H9 (cell line): Measurements from ENCODE around the gene CD86. TPM values are rescaled to one million over a fixed set of nuclear protein-coding genes. Genes with fewer than 3 reads are reported as not detected.

Experiments used
- DNase-seq: peaks from one replicate; pipeline ENCODE4 v3.0.0-alpha.2; 2017
- H2AFZ ChIP-seq: one replicate; pipeline ENCODE4 v1.6.1; 2013; ENCODE audit warnings: mild to moderate bottlenecking, low read length, control low read depth, moderate library complexity
- H2AK5ac ChIP-seq: 2 replicates; pipeline ENCODE4 v1.6.1; 2013; ENCODE audit warnings: low read length, control low read depth, mixed read lengths; ENCODE audit not compliant: insufficient read length
- H2BK120ac ChIP-seq: one replicate; pipeline ENCODE4 v1.6.1; 2013; ENCODE audit warnings: low read depth, mild to moderate bottlenecking, low read length, control low read depth, inconsistent platforms; ENCODE audit not compliant: poor library complexity, severe bottlenecking
- H2BK12ac ChIP-seq: 2 replicates; pipeline ENCODE4 v1.6.1; 2013; ENCODE audit warnings: low read length, control low read depth, mixed read lengths, low read depth; ENCODE audit not compliant: insufficient read length
- H2BK15ac ChIP-seq: 2 replicates; pipeline ENCODE4 v1.6.1; 2013; ENCODE audit warnings: low read depth, low read length, control low read depth
- H2BK20ac ChIP-seq: one replicate; pipeline ENCODE4 v1.6.1; 2013; ENCODE audit warnings: low read depth, mild to moderate bottlenecking, low read length, control low read depth, inconsistent platforms; ENCODE audit not compliant: poor library complexity, severe bottlenecking
- H2BK5ac ChIP-seq: 2 replicates; pipeline ENCODE4 v1.6.1; 2013; ENCODE audit warnings: low read length, control low read depth, mixed read lengths; ENCODE audit not compliant: insufficient read length
- H3K14ac ChIP-seq: 2 replicates; pipeline ENCODE4 v1.6.1; 2013; ENCODE audit warnings: low read length, control low read depth; ENCODE audit not compliant: insufficient read depth
- H3K18ac ChIP-seq: 2 replicates; pipeline ENCODE4 v1.6.1; 2013; ENCODE audit warnings: low read depth, mild to moderate bottlenecking, mixed read lengths, low read length, control low read depth; ENCODE audit not compliant: insufficient read length
- H3K23ac ChIP-seq: 2 replicates; pipeline ENCODE4 v1.6.1; 2013; ENCODE audit warnings: low read length, control low read depth, mixed read lengths, low read depth; ENCODE audit not compliant: insufficient read length
- H3K23me2 ChIP-seq: 2 replicates; pipeline ENCODE4 v1.6.1; 2013; ENCODE audit warnings: low read depth, mild to moderate bottlenecking, mixed read lengths, low read length, control low read depth; ENCODE audit not compliant: insufficient read length, poor library complexity, severe bottlenecking
- H3K27ac ChIP-seq: 2 replicates; pipeline ENCODE4 v1.5.1; 2013; ENCODE audit warnings: low read length, control low read depth, mixed read lengths, low read depth; ENCODE audit not compliant: insufficient read length
- H3K27me3 ChIP-seq: 2 replicates; pipeline ENCODE4 v1.6.1; 2013; ENCODE audit warnings: low read length, control low read depth, inconsistent platforms; ENCODE audit not compliant: insufficient read depth
- H3K4ac ChIP-seq: 2 replicates; pipeline ENCODE4 v1.6.1; 2013; ENCODE audit warnings: low read depth, mild to moderate bottlenecking, control low read depth, inconsistent platforms, low read length, moderate library complexity
- H3K4me1 ChIP-seq: 2 replicates; pipeline ENCODE4 v1.6.1; 2013; ENCODE audit warnings: low read length, control low read depth, inconsistent platforms; ENCODE audit not compliant: insufficient read depth
- H3K4me2 ChIP-seq: 2 replicates; pipeline ENCODE4 v1.6.1; 2013; ENCODE audit warnings: low read length, control low read depth, mixed read lengths; ENCODE audit not compliant: insufficient read length, insufficient read depth
- H3K56ac ChIP-seq: 2 replicates; pipeline ENCODE4 v1.6.1; 2013; ENCODE audit warnings: low read depth, mild to moderate bottlenecking, mixed read lengths, low read length, control low read depth; ENCODE audit not compliant: insufficient read length
- H3K79me1 ChIP-seq: 2 replicates; pipeline ENCODE4 v1.6.1; 2013; ENCODE audit warnings: low read depth, mild to moderate bottlenecking, moderate library complexity, low read length, control low read depth, inconsistent platforms; ENCODE audit not compliant: insufficient read depth, poor library complexity, severe bottlenecking
- H3K79me2 ChIP-seq: 2 replicates; pipeline ENCODE4 v1.6.1; 2013; ENCODE audit warnings: low read length, control low read depth, inconsistent platforms; ENCODE audit not compliant: insufficient read depth
- H3K9ac ChIP-seq: 2 replicates; pipeline ENCODE4 v1.6.1; 2013; ENCODE audit warnings: low read length, control low read depth, mixed read lengths; ENCODE audit not compliant: insufficient read length; ENCODE audit errors: extremely low read depth
- H3K9me3 ChIP-seq: one replicate; pipeline ENCODE4 v1.6.1; 2013; ENCODE audit warnings: low read depth, low read length, inconsistent platforms; ENCODE audit not compliant: control insufficient read depth
- H3T11ph ChIP-seq: one replicate; pipeline ENCODE4 v1.6.1; 2013; ENCODE audit warnings: mild to moderate bottlenecking, low read length, control low read depth, inconsistent platforms
- H4K20me1 ChIP-seq: one replicate; pipeline ENCODE4 v1.6.1; 2013; ENCODE audit not compliant: control insufficient read depth, insufficient read length, insufficient read depth
- H4K5ac ChIP-seq: 2 replicates; pipeline ENCODE4 v1.6.1; 2013; ENCODE audit warnings: low read depth, mild to moderate bottlenecking, mixed read lengths, low read length, control low read depth; ENCODE audit not compliant: insufficient read length
- H4K8ac ChIP-seq: replicated peaks from 2 replicates; pipeline ENCODE4 v1.6.1; 2013; ENCODE audit warnings: low read length, control low read depth, mixed read lengths, low read depth; ENCODE audit not compliant: insufficient read length
- H4K91ac ChIP-seq: 2 replicates; pipeline ENCODE4 v1.6.1; 2013; ENCODE audit warnings: low read depth, mild to moderate bottlenecking, moderate library complexity, mixed read lengths, low read length, control low read depth; ENCODE audit not compliant: insufficient read length
- H3K27ac Mint-ChIP-seq, 3 experiments: 2 replicates in 2 of 3; 3 replicates in 1 of 3; pipeline ENCODE4 v1.8.0; 2020 to 2021; ENCODE audit warnings: mixed read lengths in 3 of 3, mild to moderate bottlenecking in 1 of 3, moderate library complexity in 1 of 3
- H3K27me3 Mint-ChIP-seq: 2 replicates; pipeline ENCODE4 v1.8.0; 2021; ENCODE audit warnings: low read depth, mild to moderate bottlenecking, moderate library complexity, mixed read lengths
- H3K36me3 Mint-ChIP-seq, 3 experiments: 2 replicates in 2 of 3; 3 replicates in 1 of 3; pipeline ENCODE4 v1.8.0; 2020 to 2021; ENCODE audit warnings: low read depth in 3 of 3, mixed read lengths in 3 of 3; ENCODE audit not compliant: insufficient read depth in 1 of 3
- H3K4me1 Mint-ChIP-seq, 2 experiments: 2 replicates each; pipeline ENCODE4 v1.8.0; 2020; ENCODE audit warnings: mixed read lengths in 2 of 2
- H3K4me3 Mint-ChIP-seq, 2 experiments: 2 replicates in 1 of 2; 3 replicates in 1 of 2; pipeline ENCODE4 v1.8.0; 2020 to 2021; ENCODE audit warnings: mild to moderate bottlenecking in 2 of 2, mixed read lengths in 2 of 2, moderate library complexity in 1 of 2
- H3K9me3 Mint-ChIP-seq, 2 experiments: 2 replicates in 1 of 2; 3 replicates in 1 of 2; pipeline ENCODE4 v1.8.0; 2020; ENCODE audit warnings: mild to moderate bottlenecking in 2 of 2, mixed read lengths in 2 of 2, moderate library complexity in 1 of 2
- CTCF ChIP-seq: fragments of 200-600 bp; sonication (generic); conservative IDR thresholded peaks from 3 replicates; pipeline ENCODE4 v1.8.0; 2021; ENCODE audit warnings: antibody characterized with exemption, mild to moderate bottlenecking
- WGBS: extraction: QIAGEN DNeasy Blood & Tissue Kit; methylation state at CpG from one replicate; pipeline ENCODE4 v1.1.7; 2013; ENCODE audit warnings: missing lambda C conversion rate, low lambda C conversion rate, mixed read lengths; ENCODE audit not compliant: insufficient read length; ENCODE audit errors: extremely low coverage; 5-methylcytosine and 5-hydroxymethylcytosine counted together
- total RNA-seq: library from RNA; stranded (reverse); gene quantifications from 2 replicates; pipeline ENCODE4 v1.2.1, GENCODE V29; 2021

The CD86 gene
- total RNA-seq, 1 experiment from 2014 or later: not detected

- no peak overlapping the region for H3K4me3 Mint-ChIP-seq
- H3K4me1 Mint-ChIP-seq: peaks cover 0 to 7% of the 10 kb centered on the region in 2 experiments; a peak in 2 of 4 replicates
- Histone ChIP-seq H2AFZ (no peak overlapping the region), H4K91ac (no peak overlapping the region), H3K9me3 (no peaks in the 10 kb centered on the region), H3K27ac (no peak overlapping the region), H3K4ac (no peak overlapping the region), H3K14ac (no peak overlapping the region), H3K4me2 (no peak overlapping the region), H2BK120ac (no peak overlapping the region), H3K4me1 (no peaks in the 10 kb centered on the region), H2BK15ac (no peak overlapping the region), H3K23me2 (no peaks in the 10 kb centered on the region), H4K20me1 (no peaks in the 10 kb centered on the region), H3T11ph (no peak overlapping the region), H2BK12ac (no peak overlapping the region), H2BK20ac (no peak overlapping the region), H3K27me3 (no peaks in the 10 kb centered on the region), H3K23ac (no peak overlapping the region), H3K18ac (no peak overlapping the region), H2BK5ac (no peak overlapping the region), H4K8ac (no peak overlapping the region), H3K56ac (no peak overlapping the region), H3K79me1 (no peaks in the 10 kb centered on the region), H3K9ac (no peak overlapping the region), H3K79me2 (no peaks in the 10 kb centered on the region), H4K5ac (no peak overlapping the region), H2AK5ac (no peak overlapping the region)
- H3K27ac Mint-ChIP-seq: no peak overlapping the region
- H3K27me3 Mint-ChIP-seq: no peaks in the 10 kb centered on the region; the same call in 1 of the 2 replicates
- no peak for DNase-seq
- H3K36me3 Mint-ChIP-seq: no peaks in the 10 kb centered on the region
- H3K9me3 Mint-ChIP-seq: no peaks in the 10 kb centered on the region
- TF ChIP-seq CTCF: no peak
- WGBS: no CpG with 5 or more reads among the region's 2 CpGs
These were observed 48.8 kb downstream of the CD86 start for GRCh38 chr3:122103821-122104514.
